Ishikawa (cell line): Measurements from ENCODE around the gene POLR2I.

Experiments used
- CEBPB ChIP-seq: IDR thresholded peaks from 2 replicates; pipeline ENCODE4 v1.6.1; 2012
- CREB1 ChIP-seq: IDR thresholded peaks from 2 replicates; pipeline ENCODE4 v1.6.1; 2012; ENCODE audit warnings: low read depth
- EGR1 ChIP-seq: IDR thresholded peaks from 2 replicates; pipeline ENCODE4 v1.6.1; 2012
- EP300 ChIP-seq: IDR thresholded peaks from 2 replicates; pipeline ENCODE4 v1.6.1; 2012; ENCODE audit warnings: borderline replicate concordance
- FOXM1 ChIP-seq: IDR thresholded peaks from 2 replicates; pipeline ENCODE4 v1.6.1; 2012; ENCODE audit warnings: low read depth, borderline replicate concordance
- MAX ChIP-seq: IDR thresholded peaks from 2 replicates; pipeline ENCODE4 v1.6.1; 2012
- NFIC ChIP-seq: IDR thresholded peaks from 2 replicates; pipeline ENCODE4 v1.6.1; 2012
- RAD21 ChIP-seq: IDR thresholded peaks from 2 replicates; pipeline ENCODE4 v1.6.1; 2012; ENCODE audit warnings: low read depth
- REST ChIP-seq: IDR thresholded peaks from 2 replicates; pipeline ENCODE4 v1.6.1; 2012; ENCODE audit warnings: low read depth, mild to moderate bottlenecking
- TAF1 ChIP-seq: IDR thresholded peaks from 2 replicates; pipeline ENCODE4 v1.6.1; 2012; ENCODE audit warnings: low read depth, mild to moderate bottlenecking
- TCF12 ChIP-seq: IDR thresholded peaks from 2 replicates; pipeline ENCODE4 v1.6.1; 2012; ENCODE audit warnings: low read depth
- ZBTB7A ChIP-seq: IDR thresholded peaks from 2 replicates; pipeline ENCODE4 v1.6.1; 2012; ENCODE audit warnings: low read depth

- TF ChIP-seq EGR1 (no peak), TCF12 (no peak), RAD21 (no peak), REST (no peak), MAX (no peak), NFIC (no peak), CEBPB (no peak), FOXM1 (no peak), ZBTB7A (no peak), EP300 (no peak), CREB1 (no peak), TAF1 (no peak)
Observed at GRCh38 chr19:36079389-36079945, 35.2 kb downstream of the POLR2I start.
